ENCODE results near the gene ARSJ.

GRCh38 chr4:113869743-113870375, 109.6 kb downstream of the ARSJ start:
- TF ChIP-seq EZH2 (IDR thresholded peaks at IDR 0.05) (no peak), POLR2AphosphoS5 (IDR thresholded peaks at IDR 0.05; ENCODE audit: borderline replicate concordance, low read depth, low read length) (no peak), FOXP2 (optimal IDR thresholded peaks at IDR 0.05; ENCODE audit: control extremely low read depth, extremely low read length, insufficient read depth) (no peak)

Data from SK-N-MC (cell line).